Glutamatergic neuron (in vitro differentiated cells): ENCODE data around the gene COBL. TPM values are rescaled to one million over a fixed set of nuclear protein-coding genes. Genes with fewer than 3 reads are reported as not detected.

Source experiments
- DNase-seq: peaks from one replicate; pipeline ENCODE4 v3.0.0; 2022
- H3K27ac Mint-ChIP-seq: one replicate; pipeline ENCODE4 v1.8.0; 2020; ENCODE audit warnings: mild to moderate bottlenecking, mixed read lengths, inconsistent platforms; ENCODE audit not compliant: unreplicated experiment
- H3K27me3 Mint-ChIP-seq: one replicate; pipeline ENCODE4 v1.8.0; 2020; ENCODE audit warnings: mild to moderate bottlenecking, moderate library complexity, mixed read lengths, inconsistent platforms; ENCODE audit not compliant: unreplicated experiment
- H3K36me3 Mint-ChIP-seq: one replicate; pipeline ENCODE4 v1.8.0; 2020; ENCODE audit warnings: mild to moderate bottlenecking, mixed read lengths, inconsistent platforms; ENCODE audit not compliant: unreplicated experiment
- H3K4me1 Mint-ChIP-seq: one replicate; pipeline ENCODE4 v1.8.0; 2020; ENCODE audit warnings: mild to moderate bottlenecking, low read depth, mixed read lengths, inconsistent platforms; ENCODE audit not compliant: unreplicated experiment
- H3K4me3 Mint-ChIP-seq: one replicate; pipeline ENCODE4 v1.8.0; 2020; ENCODE audit warnings: mild to moderate bottlenecking, mixed read lengths, inconsistent platforms; ENCODE audit not compliant: unreplicated experiment
- H3K9me3 Mint-ChIP-seq: one replicate; pipeline ENCODE4 v1.8.0; 2020; ENCODE audit warnings: mild to moderate bottlenecking, moderate library complexity, mixed read lengths, inconsistent platforms; ENCODE audit not compliant: unreplicated experiment
- total RNA-seq: library from RNA; stranded (reverse); fragmentation: NEBNext Ultra II Directional; extraction: Animal tissue kit (Norgen Biotek cat#: 25700); gene quantifications from one replicate; pipeline ENCODE4 v1.2.1, GENCODE V29; 2021; ENCODE audit not compliant: unreplicated experiment
- TF ChIP-seq, protein P1 (sequence below): fragments of 200-600 bp; sonication (generic); IDR thresholded peaks from one replicate; pipeline ENCODE4 v1.5.0; 2021; ENCODE audit not compliant: partially characterized antibody, unreplicated experiment

The COBL gene
- total RNA-seq, 1 donor from 2014 or later = 3.3 TPM

DNA sequence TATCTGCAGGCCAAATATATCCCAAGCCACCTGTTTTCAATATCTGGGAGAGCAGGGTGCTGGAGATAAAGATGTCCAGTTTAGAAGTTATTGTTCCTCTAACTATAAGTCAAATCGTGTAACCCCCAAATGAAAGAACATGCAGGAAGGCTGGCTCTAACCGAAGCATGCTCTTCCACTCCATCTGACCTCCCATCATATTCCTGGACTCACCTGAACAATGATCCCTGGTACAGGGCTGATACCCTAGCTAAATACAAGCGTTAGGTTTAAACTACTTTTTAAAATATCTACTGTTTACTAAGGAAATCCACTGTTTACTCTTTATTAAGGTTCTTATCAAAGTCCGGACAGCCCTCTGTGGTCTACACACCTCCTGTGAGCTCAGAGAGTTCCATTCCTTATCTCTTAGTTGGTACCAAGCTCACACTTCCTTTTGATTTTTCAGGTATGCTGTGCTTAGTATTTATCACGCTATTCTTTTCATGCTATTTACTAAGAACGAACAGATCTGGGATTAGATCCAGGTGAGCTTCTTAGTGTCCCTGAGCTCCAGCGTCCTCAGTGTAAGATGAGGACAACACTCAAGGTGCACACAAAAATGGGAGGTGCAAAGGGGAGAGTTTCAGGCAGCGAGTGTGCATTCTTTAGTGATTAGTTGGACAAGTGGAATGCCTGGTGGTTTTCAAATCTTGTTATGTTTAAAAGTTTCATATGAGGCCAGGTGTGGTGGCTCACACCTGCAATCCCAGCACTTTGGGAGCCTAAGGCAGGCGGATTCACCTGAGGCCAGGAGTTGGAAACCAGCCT is 23.6 kb upstream of the COBL start:
- TF ChIP-seq, protein P1, sequence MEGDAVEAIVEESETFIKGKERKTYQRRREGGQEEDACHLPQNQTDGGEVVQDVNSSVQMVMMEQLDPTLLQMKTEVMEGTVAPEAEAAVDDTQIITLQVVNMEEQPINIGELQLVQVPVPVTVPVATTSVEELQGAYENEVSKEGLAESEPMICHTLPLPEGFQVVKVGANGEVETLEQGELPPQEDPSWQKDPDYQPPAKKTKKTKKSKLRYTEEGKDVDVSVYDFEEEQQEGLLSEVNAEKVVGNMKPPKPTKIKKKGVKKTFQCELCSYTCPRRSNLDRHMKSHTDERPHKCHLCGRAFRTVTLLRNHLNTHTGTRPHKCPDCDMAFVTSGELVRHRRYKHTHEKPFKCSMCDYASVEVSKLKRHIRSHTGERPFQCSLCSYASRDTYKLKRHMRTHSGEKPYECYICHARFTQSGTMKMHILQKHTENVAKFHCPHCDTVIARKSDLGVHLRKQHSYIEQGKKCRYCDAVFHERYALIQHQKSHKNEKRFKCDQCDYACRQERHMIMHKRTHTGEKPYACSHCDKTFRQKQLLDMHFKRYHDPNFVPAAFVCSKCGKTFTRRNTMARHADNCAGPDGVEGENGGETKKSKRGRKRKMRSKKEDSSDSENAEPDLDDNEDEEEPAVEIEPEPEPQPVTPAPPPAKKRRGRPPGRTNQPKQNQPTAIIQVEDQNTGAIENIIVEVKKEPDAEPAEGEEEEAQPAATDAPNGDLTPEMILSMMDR = no peak
- peaks cover 2% of the 10 kb centered on the region for H3K9me3 Mint-ChIP-seq
- H3K4me3 Mint-ChIP-seq = no peak overlapping the region
- H3K4me1 Mint-ChIP-seq = peaks cover 7% of the 10 kb centered on the region
- H3K27ac Mint-ChIP-seq = no peak overlapping the region
- no peaks in the 10 kb centered on the region for H3K36me3 Mint-ChIP-seq
- no peak for DNase-seq
- peaks cover 2% of the 10 kb centered on the region for H3K27me3 Mint-ChIP-seq

DNA sequence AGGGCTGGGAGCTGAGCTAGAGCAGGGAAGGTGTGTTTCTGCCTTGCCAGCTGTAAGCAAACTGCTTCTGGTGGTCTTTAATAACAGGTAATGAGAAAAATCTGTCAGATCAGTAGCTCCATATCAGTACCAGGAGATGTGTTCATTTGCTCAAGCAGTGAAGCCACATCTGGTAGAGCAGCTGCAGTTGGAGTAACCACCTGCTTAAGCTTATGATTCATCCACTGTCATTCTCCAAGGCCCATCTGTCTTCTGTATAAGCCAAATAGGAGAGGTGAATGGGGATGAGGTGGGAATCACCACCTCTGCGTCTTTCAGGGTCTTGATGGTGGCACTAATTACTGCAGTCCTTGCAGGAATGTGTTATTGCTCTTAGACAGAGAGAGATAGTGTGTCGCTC is 18.4 kb upstream of the COBL start:
- DNase-seq = no peak
- TF ChIP-seq, protein P1 = no peak
- H3K4me3 Mint-ChIP-seq = no peak overlapping the region
- H3K4me1 Mint-ChIP-seq = no peaks in the 10 kb centered on the region
- H3K27ac Mint-ChIP-seq = no peak overlapping the region
- H3K27me3 Mint-ChIP-seq = no peaks in the 10 kb centered on the region
- peaks cover 1% of the 10 kb centered on the region for H3K9me3 Mint-ChIP-seq
- no peaks in the 10 kb centered on the region for H3K36me3 Mint-ChIP-seq

DNA sequence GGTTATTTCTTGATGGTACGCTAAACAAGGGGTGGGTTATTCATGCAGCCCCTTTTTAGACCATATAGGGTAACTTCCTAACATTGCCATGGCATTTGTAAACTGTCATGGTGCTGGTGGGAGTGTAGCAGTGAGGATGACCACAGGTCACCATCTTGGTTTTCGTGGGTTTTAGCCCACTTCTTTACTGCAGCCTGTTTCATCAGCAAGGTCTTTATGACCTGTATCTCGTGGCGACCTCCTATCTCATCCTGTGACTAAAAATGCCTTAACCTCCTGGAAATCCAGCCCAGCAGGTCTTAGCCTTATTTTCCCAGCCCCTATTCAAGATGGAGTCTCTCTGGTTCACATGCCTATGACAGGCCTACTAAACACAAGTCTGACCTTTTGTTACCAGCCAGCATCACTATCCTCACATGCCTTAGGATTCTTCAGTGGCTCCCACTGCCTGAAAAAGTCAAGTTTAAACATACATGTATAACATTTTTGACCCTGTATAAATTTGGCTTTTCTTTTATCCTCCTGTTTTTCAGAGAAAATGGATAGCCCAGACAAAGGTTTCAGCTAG is 13.2 kb upstream of the COBL start:
- H3K27ac Mint-ChIP-seq = no peak overlapping the region
- no peak overlapping the region for H3K4me3 Mint-ChIP-seq
- H3K9me3 Mint-ChIP-seq = peaks cover 1% of the 10 kb centered on the region
- H3K27me3 Mint-ChIP-seq = no peaks in the 10 kb centered on the region
- DNase-seq = no peak
- no peaks in the 10 kb centered on the region for H3K36me3 Mint-ChIP-seq
- TF ChIP-seq, protein P1 = no peak
- H3K4me1 Mint-ChIP-seq = peaks cover 5% of the 10 kb centered on the region

DNA sequence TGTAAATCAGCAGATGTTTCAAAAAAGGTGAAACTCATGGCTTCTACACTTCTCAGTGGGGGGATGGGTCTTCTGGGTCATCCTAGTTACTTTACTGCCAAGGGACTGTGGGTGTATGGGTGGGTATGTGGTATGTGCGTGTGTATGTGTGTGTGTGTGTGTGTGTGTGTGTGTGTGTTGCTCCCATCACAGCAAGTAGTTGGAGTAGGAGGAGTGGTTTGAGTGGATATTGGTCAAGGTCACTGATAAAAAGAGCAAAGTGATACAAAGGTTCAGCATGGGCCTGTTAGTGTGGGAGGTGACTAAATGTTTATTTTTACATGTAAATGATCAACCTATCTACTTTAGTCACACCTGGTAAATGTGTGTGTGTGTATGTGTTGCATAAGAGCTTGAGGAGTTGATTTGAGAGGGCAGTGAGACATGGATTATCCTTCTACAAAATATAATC is 11.8 kb upstream of the COBL start:
- Mint-ChIP-seq H3K27ac (no peak overlapping the region), H3K9me3 (peaks cover 1% of the 10 kb centered on the region), H3K4me1 (peaks cover 5% of the 10 kb centered on the region), H3K36me3 (no peaks in the 10 kb centered on the region), H3K27me3 (no peaks in the 10 kb centered on the region), H3K4me3 (no peak overlapping the region)
- TF ChIP-seq, protein P1 = no peak
- DNase-seq = no peak

DNA sequence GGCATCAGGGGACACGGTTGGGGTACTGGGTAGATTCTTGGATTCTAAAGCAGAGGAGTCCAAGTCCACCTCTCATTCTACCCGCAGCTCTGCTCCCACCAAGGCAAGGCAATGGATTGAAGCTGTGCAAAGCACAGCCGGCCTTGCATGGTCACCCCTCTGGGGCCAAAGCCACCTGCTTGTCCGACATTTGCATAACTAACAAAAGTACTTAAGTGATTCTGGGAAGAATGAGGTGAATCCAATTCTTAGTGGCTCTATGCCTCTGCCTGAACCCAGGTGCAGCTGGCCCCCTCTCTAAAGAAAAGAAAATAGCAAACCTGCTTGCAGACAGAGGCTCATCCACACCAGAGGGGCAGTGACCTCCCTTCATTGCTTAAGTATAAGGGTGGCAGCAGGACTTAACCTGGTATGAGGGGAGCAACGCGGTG is 10.7 kb upstream of the COBL start:
- H3K36me3 Mint-ChIP-seq = no peaks in the 10 kb centered on the region
- TF ChIP-seq, protein P1 = no peak
- no peak overlapping the region for H3K4me3 Mint-ChIP-seq
- no peaks in the 10 kb centered on the region for H3K27me3 Mint-ChIP-seq
- DNase-seq = no peak
- peaks cover 5% of the 10 kb centered on the region for H3K4me1 Mint-ChIP-seq
- H3K9me3 Mint-ChIP-seq = peaks cover 1% of the 10 kb centered on the region
- no peak overlapping the region for H3K27ac Mint-ChIP-seq
